HG02678 (cell line): Measurements from ENCODE around the gene MICAL3.
"Not testable (repeated sequence)": the region's sequence is repeated elsewhere in the genome, so short reads cannot be mapped to it uniquely, and the experiment has no call there.

Experiments used
- ATAC-seq: cut with Tn5 transposase; IDR thresholded peaks from one replicate; pipeline ENCODE4 v1.9.1; 2021; ENCODE audit warnings: mild to moderate bottlenecking, moderate library complexity; ENCODE audit not compliant: unreplicated experiment

MICAL3 gene

GRCh38 chr22:17941471-17942406, 82.6 kb downstream of the MICAL3 start:
- ATAC-seq = no peak

- ATAC-seq = no peak
These were observed 84.8 kb downstream of the MICAL3 start for GRCh38 chr22:17939579-17939978.

GRCh38 chr22:17939011-17939410, 85.3 kb downstream of the MICAL3 start:
- no peak for ATAC-seq

- ATAC-seq = no peak
These were observed 85.9 kb downstream of the MICAL3 start for GRCh38 chr22:17938484-17938924.

- not testable (repeated sequence) for ATAC-seq
These were observed 91.9 kb downstream of the MICAL3 start for GRCh38 chr22:17932457-17932856.

- no peak for ATAC-seq
These were observed 92.9 kb downstream of the MICAL3 start for GRCh38 chr22:17931400-17931825.

- no peak for ATAC-seq
These were observed 93.7 kb downstream of the MICAL3 start for GRCh38 chr22:17930455-17931313.

- ATAC-seq = no peak
These were observed 94.5 kb downstream of the MICAL3 start for GRCh38 chr22:17929909-17930308.

- no peak for ATAC-seq
These were observed 96.0 kb downstream of the MICAL3 start for GRCh38 chr22:17928391-17928790.

- no peak for ATAC-seq
These were observed 97.3 kb downstream of the MICAL3 start for GRCh38 chr22:17927062-17927461.

- ATAC-seq = no peak
These were observed 97.8 kb downstream of the MICAL3 start for GRCh38 chr22:17926516-17926915.

- ATAC-seq = no peak
These were observed 98.9 kb downstream of the MICAL3 start for GRCh38 chr22:17925431-17925841.

GRCh38 chr22:17924735-17925364, 99.5 kb downstream of the MICAL3 start:
- no peak for ATAC-seq

- no peak for ATAC-seq
These were observed 100.3 kb downstream of the MICAL3 start for GRCh38 chr22:17924076-17924475.

- ATAC-seq = no peak
These were observed 101.1 kb downstream of the MICAL3 start for GRCh38 chr22:17922925-17923903.

- no peak for ATAC-seq
These were observed 102.2 kb downstream of the MICAL3 start for GRCh38 chr22:17921871-17922821.

- no peak for ATAC-seq
These were observed 103.2 kb downstream of the MICAL3 start for GRCh38 chr22:17920992-17921650.

GRCh38 chr22:17920145-17920605, 104.2 kb downstream of the MICAL3 start:
- no peak for ATAC-seq
